HUES48 (cell line): Measurements from ENCODE around the gene ABHD2.
A peak's percentile ranks its signal among the peaks of the same experiment; 100 is the strongest.

Experiments
- H3K27ac ChIP-seq: one replicate; pipeline ENCODE4 v1.7.0; 2013; ENCODE audit warnings: low read depth, low read length, inconsistent platforms
- H3K27me3 ChIP-seq: 2 replicates; pipeline ENCODE4 v1.6.1; 2013; ENCODE audit warnings: mild to moderate bottlenecking, low read length; ENCODE audit not compliant: control insufficient read depth, insufficient read depth
- H3K36me3 ChIP-seq: 2 replicates; pipeline ENCODE4 v1.6.1; 2013; ENCODE audit warnings: low read length; ENCODE audit not compliant: control insufficient read depth, insufficient read depth
- H3K4me1 ChIP-seq: 2 replicates; pipeline ENCODE4 v1.6.1; 2013; ENCODE audit warnings: mild to moderate bottlenecking, low read length; ENCODE audit not compliant: control insufficient read depth, insufficient read depth
- H3K4me3 ChIP-seq: 2 replicates; pipeline ENCODE4 v1.5.1; 2013; ENCODE audit warnings: mild to moderate bottlenecking, low read depth, low read length
- H3K9ac ChIP-seq: 2 replicates; pipeline ENCODE4 v1.6.1; 2013; ENCODE audit warnings: mild to moderate bottlenecking, low read depth, low read length, moderate library complexity
- H3K9me3 ChIP-seq: 2 replicates; pipeline ENCODE4 v1.6.1; 2013; ENCODE audit warnings: low read length; ENCODE audit not compliant: control insufficient read depth, insufficient read depth

ABHD2 gene

DNA sequence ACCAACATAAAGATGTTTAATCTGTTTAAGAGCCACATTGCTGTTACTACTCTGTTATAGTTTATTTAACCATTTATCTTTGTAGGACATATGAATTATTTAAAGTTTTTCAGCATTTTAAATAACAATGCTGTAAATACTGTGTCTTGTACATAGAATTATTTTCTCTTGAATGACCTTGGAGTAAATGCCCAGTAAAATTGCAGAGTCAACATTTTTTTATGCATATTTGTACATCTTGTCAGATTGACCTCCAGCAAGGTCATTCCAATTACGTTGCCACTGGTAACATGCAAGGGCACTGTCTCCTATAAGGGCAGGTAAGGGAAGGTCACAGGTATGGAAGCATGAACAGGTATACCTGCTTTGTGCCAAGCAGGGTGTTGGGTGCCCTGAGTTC is 68.8 kb downstream of the ABHD2 start:
- Histone ChIP-seq H3K27me3 (no peaks in the 10 kb centered on the region), H3K4me3 (no peak overlapping the region), H3K4me1 (no peaks in the 10 kb centered on the region), H3K27ac (no peak overlapping the region), H3K9me3 (no peaks in the 10 kb centered on the region), H3K36me3 (peaks cover 4% of the 10 kb centered on the region; the same call in 1 of the 2 replicates), H3K9ac (no peak overlapping the region)

DNA sequence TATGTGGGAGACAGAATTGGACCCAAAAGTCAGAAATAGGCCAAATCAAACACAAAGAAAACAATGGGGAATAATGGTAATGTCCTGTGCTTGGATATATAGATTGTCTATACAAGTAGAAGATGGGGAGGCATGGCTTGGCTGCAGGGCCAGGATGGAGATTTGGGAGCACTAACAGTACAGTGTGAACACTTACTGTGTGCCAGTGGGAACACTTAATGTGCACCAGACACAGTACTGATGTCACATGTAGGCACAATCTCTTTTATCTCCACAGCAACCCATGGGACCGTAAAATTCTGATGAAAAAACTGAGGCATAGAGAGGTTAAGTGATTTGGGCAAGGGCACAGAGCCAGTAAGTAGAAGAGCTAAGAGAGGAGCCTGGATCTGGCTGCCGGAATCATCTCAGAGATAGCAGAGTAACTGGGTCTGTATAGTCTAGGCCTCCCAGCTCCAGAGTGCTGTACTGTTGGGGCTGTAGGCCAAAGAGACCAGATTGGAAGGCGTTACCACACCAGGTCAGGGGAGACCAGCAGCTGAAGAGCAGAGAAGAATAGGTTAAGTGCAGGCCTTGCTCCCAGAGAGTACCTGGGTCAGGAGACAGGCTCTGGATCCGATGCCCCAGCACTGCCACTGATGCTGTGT is 69.8 kb downstream of the ABHD2 start:
- Histone ChIP-seq H3K27me3 (no peaks in the 10 kb centered on the region), H3K4me1 (no peaks in the 10 kb centered on the region), H3K9me3 (no peaks in the 10 kb centered on the region), H3K9ac (no peak overlapping the region), H3K36me3 (peaks cover 4% of the 10 kb centered on the region; the same call in 1 of the 2 replicates), H3K27ac (no peak overlapping the region), H3K4me3 (no peak overlapping the region)

DNA sequence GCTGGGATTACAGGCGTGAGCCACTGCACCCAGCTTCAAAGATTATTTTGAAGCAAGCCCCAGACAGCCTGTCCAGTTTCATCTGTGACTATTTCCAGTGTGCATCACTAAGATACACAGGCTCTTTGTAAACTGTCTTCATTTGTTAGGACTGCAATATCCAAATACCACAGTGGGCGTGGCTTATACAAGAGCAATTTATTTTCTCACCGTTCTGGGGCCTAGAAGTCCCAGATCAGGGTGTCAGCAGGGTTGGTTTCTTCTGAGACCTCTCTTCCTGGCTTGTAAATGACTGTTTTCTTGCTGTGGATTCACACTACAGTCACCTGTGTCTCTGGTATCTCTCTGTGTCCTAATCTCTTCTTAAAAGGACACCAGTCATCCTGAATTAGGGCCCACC is 73.4 kb downstream of the ABHD2 start:
- H3K4me1 ChIP-seq = peaks cover 13% of the 10 kb centered on the region; the same call in 1 of the 2 replicates
- H3K27me3 ChIP-seq = no peaks in the 10 kb centered on the region
- no peak overlapping the region for H3K9ac ChIP-seq
- no peaks in the 10 kb centered on the region for H3K9me3 ChIP-seq
- no peak overlapping the region for H3K4me3 ChIP-seq
- no peak overlapping the region for H3K27ac ChIP-seq
- H3K36me3 ChIP-seq = no peaks in the 10 kb centered on the region

DNA sequence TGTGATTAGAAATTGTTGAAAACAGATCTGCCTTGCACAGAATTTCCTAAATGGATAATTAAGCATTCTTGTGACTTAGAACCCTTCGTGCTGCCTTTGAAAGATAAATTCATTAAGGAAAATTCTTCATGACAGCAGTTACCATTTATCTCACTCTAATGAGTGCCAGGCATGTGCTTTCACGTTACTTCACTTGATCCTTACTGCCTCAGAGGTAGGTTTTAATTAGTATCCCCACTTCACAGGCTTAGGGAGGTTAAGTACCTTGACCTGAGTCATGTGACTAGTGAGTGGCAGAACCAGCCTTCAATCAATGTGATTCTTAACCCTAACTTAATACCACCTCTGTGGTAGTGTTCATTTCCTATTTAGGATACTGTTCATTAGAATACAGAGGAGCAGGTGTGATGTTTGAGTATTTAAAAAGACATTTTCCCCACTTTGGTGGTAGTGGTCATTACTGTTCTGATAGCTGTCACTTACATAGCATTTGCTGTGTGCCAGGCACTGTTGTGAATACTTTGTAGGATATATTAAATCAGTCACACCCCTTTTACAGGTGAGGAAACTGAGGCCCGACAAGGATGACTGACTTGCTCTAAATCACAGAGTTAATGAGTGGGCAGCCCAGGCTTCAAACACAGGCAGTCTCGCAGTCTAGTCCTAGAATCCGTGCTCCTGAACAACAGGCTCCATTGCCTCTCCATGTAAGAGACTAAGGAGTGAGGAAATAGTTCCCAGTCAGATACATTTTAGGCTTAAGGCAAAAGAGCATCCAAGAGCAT is 75.2 kb downstream of the ABHD2 start:
- no peaks in the 10 kb centered on the region for H3K36me3 ChIP-seq
- no peak overlapping the region for H3K27ac ChIP-seq
- no peaks in the 10 kb centered on the region for H3K9me3 ChIP-seq

DNA sequence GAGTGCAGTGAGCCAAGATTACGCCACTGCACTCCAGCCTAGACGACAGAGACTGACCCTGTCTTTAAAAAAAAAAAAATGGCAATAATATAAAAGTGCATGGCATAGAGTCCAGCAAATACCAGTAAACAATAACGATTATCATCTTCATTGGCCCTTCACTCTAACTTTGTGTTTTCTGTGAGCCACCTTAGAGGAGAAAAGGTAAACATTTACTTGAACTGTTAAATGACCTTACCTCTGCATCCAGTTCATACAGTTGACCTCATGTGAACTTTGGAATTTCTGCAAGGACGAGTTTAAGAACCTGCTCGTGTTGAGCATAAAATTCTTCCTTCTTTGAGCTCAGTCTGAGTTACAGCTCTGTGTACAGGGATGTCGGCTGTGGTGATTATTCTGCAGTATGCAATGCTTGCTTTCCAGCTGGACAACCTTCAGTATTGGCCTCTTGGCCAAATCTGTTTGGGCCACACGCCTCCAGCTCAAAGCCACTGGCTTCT is 76.5 kb downstream of the ABHD2 start:
- Histone ChIP-seq H3K36me3 (no peaks in the 10 kb centered on the region), H3K27ac (no peak overlapping the region), H3K4me1 (peaks cover 22% of the 10 kb centered on the region; the same call in 1 of the 2 replicates), H3K4me3 (no peak overlapping the region), H3K27me3 (no peaks in the 10 kb centered on the region), H3K9me3 (no peaks in the 10 kb centered on the region), H3K9ac (no peak overlapping the region)

More for the DNA sequence above, 75.2 kb downstream of the ABHD2 start:
- H3K4me1 ChIP-seq = peaks cover 22% of the 10 kb centered on the region; the same call in 1 of the 2 replicates
- H3K9ac ChIP-seq = no peak overlapping the region
- no peaks in the 10 kb centered on the region for H3K27me3 ChIP-seq
- no peak overlapping the region for H3K4me3 ChIP-seq

DNA sequence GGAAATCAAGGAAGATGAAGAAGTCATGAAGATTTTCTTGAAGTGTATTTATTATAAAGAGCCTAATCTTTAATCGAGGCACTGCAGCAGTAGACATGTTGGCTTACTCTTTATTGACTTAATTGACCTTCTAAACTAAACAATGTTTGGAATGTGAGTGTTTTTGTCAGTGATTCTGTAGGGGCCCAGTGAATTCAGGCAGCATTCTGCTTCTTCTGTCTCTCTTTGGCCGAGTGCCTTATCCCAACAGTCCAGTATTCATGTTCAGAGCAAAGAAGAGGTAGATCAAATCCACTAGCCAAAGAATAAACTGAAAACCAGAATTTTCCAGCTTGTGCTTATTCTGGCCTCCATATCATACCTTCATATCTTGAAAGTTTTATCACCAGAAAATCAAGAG is 77.4 kb downstream of the ABHD2 start:
- Histone ChIP-seq H3K9me3 (no peaks in the 10 kb centered on the region), H3K27me3 (no peaks in the 10 kb centered on the region), H3K9ac (no peak overlapping the region), H3K36me3 (no peaks in the 10 kb centered on the region), H3K4me3 (no peak overlapping the region), H3K4me1 (peaks cover 22% of the 10 kb centered on the region; the same call in 1 of the 2 replicates), H3K27ac (no peak overlapping the region)

DNA sequence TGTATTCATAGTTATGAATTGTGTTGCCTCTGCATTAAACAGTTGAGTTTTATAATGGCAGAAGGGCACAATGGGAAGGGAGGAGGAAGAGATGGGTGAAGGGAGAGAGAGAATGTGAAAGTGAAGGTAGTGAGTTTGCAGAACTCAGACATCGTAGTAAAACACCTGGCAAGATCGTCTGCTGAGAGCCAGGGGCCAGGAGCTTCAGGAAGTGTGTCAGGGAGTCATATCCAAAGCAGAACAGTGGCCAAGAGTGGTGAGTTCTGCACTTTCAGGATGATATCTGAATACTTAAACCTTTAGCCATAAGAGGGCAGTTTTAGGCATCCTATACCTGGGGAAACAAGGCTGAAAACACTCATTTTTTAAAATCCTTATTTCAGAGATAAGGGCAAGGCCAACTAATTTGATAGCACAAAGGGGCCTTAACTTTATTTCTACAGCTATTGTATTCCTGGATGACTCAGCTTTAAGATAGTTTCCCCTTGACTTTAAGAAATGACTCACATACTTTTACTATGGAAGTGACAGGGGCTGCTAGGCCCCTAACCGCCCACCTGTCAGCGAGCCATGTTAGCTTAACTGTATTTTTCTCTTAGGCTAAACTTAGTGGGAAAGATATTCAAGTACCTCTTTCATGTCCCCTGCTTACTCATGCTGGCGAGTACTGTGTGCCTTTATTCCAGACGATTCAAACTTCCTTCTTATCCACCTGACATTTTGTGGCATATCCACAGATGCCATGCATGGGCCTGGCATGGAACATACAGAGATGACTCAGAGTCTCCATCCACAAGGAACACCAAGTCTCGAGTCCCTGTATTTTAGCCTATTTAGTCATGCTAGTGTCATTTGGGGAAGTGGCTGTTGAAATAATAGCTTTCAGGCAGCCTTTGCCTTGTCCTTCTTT is 79.3 kb downstream of the ABHD2 start:
- no peak overlapping the region for H3K9ac ChIP-seq
- H3K27me3 ChIP-seq = no peaks in the 10 kb centered on the region
- H3K9me3 ChIP-seq = no peaks in the 10 kb centered on the region
- no peak overlapping the region for H3K4me3 ChIP-seq
- H3K36me3 ChIP-seq = no peaks in the 10 kb centered on the region
- H3K27ac ChIP-seq = peak overlapping the region; percentile 80
- H3K4me1 ChIP-seq = peaks cover 22% of the 10 kb centered on the region; the same call in 1 of the 2 replicates

DNA sequence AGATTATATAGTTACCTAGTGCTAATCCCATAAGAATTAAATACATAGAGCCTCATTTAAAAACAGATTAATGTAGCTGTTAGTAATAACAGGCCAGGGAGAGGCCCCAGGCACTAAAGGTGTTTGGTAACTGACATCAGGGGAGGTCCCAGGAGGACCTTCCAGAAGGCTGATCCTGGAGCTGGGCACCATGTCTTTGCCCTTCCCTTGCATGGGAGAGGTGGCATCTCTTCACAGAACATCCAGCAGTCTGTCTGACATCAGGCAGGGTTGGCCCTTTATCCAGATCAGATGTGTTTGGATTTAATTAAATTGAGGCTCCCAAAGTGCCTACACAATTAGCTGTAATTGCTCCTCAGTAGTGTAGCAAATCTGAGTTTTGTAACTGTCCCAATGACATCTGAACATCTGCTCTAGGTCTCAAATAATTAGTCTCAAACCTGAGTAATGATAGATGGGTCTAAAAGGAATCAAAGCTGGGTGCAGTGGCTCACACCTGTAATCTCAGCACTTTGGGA is 80.1 kb downstream of the ABHD2 start:
- Histone ChIP-seq H3K27ac (peak overlapping the region; percentile 80), H3K4me3 (no peak overlapping the region), H3K9me3 (no peaks in the 10 kb centered on the region), H3K9ac (no peak overlapping the region), H3K27me3 (no peaks in the 10 kb centered on the region), H3K4me1 (peaks cover 22% of the 10 kb centered on the region; the same call in 1 of the 2 replicates), H3K36me3 (no peaks in the 10 kb centered on the region)

DNA sequence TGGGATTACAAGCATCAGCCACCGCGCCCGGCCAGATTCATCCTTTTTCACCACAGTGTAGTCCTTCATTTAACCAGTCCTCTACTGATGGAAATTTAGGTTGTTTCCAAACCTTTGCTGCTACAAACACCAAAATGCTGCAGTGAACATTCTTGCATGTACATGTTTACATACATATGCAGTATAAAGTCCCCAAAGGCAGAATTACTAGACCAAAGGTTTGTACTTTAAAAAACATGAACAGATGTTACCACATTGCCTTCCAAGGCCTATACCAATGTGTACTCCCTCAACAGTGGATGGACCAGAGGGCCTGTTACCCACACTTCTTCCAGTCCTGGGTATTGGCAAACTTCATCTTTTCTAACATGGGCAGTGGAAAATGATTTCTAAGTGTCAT is 82.1 kb downstream of the ABHD2 start:
- no peak overlapping the region for H3K9ac ChIP-seq
- no peak overlapping the region for H3K4me3 ChIP-seq
- H3K4me1 ChIP-seq = peaks cover 20% of the 10 kb centered on the region; the same call in 1 of the 2 replicates
- H3K9me3 ChIP-seq = no peaks in the 10 kb centered on the region
- no peaks in the 10 kb centered on the region for H3K36me3 ChIP-seq
- no peak overlapping the region for H3K27ac ChIP-seq
- H3K27me3 ChIP-seq = no peaks in the 10 kb centered on the region
